GM04503 (cell line): ENCODE results near the gene SGPL1.
"Not testable (repeated sequence)": the region's sequence is repeated elsewhere in the genome, so short reads cannot be mapped to it uniquely, and the experiment has no call there.

Experiments used
- DNase-seq: peaks from one replicate; pipeline ENCODE4 v3.0.0-alpha.2; 2012; ENCODE audit warnings: low read depth

SGPL1 gene

GRCh38 chr10:70843776-70844489 is 28.2 kb downstream of the SGPL1 start:
- no peak for DNase-seq

- no peak for DNase-seq
Measured at GRCh38 chr10:70845256-70845655, 29.5 kb downstream of the SGPL1 start.

GRCh38 chr10:70845816-70846215 is 30.1 kb downstream of the SGPL1 start:
- no peak for DNase-seq

- DNase-seq, result no peak
Measured at GRCh38 chr10:70846795-70847194, 31.0 kb downstream of the SGPL1 start.

- DNase-seq, result no peak
Measured at GRCh38 chr10:70847659-70848360, 32.1 kb downstream of the SGPL1 start.

- DNase-seq, result peak; percentile 67
Measured at GRCh38 chr10:70849582-70850016, 33.9 kb downstream of the SGPL1 start.

GRCh38 chr10:70850097-70850496 is 34.3 kb downstream of the SGPL1 start:
- no peak for DNase-seq

- DNase-seq, result no peak
Measured at GRCh38 chr10:70851597-70852475, 36.1 kb downstream of the SGPL1 start.

GRCh38 chr10:70853038-70853437 is 37.3 kb downstream of the SGPL1 start:
- DNase-seq, result no peak

GRCh38 chr10:70853457-70853856 is 37.7 kb downstream of the SGPL1 start:
- DNase-seq, result no peak

GRCh38 chr10:70856454-70856853 is 40.7 kb downstream of the SGPL1 start:
- no peak for DNase-seq

- DNase-seq, result no peak
Measured at GRCh38 chr10:70858759-70859158, 43.0 kb downstream of the SGPL1 start.

- DNase-seq, result not testable (repeated sequence)
Measured at GRCh38 chr10:70861495-70862197, 45.9 kb downstream of the SGPL1 start.

- DNase-seq, result no peak
Measured at GRCh38 chr10:70863470-70864160, 47.9 kb downstream of the SGPL1 start.

GRCh38 chr10:70864935-70865334 is 49.2 kb downstream of the SGPL1 start:
- DNase-seq, result no peak

- no peak for DNase-seq
Measured at GRCh38 chr10:70866424-70866823, 50.7 kb downstream of the SGPL1 start.

- DNase-seq, result no peak
Measured at GRCh38 chr10:70872291-70872690, 56.5 kb downstream of the SGPL1 start.

GRCh38 chr10:70874061-70874460 is 58.3 kb downstream of the SGPL1 start:
- DNase-seq, result no peak

- DNase-seq, result no peak
Measured at GRCh38 chr10:70879207-70879606, 63.5 kb downstream of the SGPL1 start.

GRCh38 chr10:70880077-70880534 is 64.4 kb downstream of the SGPL1 start:
- DNase-seq, result peak; percentile 22

- DNase-seq, result no peak
Measured at GRCh38 chr10:70884741-70885140, 69.0 kb downstream of the SGPL1 start.
